Astrocyte (in vitro differentiated cells and primary cell): ENCODE measurements around the gene SPINK4.

Experiments
- CTCF ChIP-seq: IDR thresholded peaks from 2 replicates; pipeline ENCODE4 v1.5.1; 2011; ENCODE audit warnings: low read depth, mild to moderate bottlenecking, inconsistent platforms, low read length, moderate library complexity; ENCODE audit not compliant: insufficient read depth
- EZH2 ChIP-seq: IDR thresholded peaks from 2 replicates; pipeline ENCODE4 v1.6.1; 2012; ENCODE audit warnings: mild to moderate bottlenecking, low read length, inconsistent platforms; ENCODE audit not compliant: insufficient read depth

DNA sequence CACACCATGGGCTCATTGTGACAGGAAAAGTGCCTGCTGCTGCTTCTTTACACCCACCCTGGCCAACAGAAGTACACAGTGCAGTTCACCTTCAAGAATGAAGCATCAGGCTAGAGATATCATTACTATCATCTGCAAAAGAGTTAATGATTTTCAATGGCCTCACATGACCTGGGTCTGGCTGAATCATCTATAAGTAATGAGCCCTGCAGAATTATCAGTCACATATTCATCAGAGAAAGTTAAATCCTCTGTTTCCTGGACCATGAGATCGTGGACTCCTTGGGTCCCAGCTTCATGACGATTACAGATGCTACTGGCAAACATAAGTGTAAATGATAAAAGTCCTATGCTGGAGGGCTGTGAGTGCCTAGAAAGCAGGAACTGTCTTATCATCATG, 16.3 kb downstream of the SPINK4 start:
- TF ChIP-seq CTCF (no peak), EZH2 (no peak)
